Uterus (tissue), 2 donors: ENCODE measurements around the gene EPS8L1.

Experiments used
- POLR2A ChIP-seq, 2 donors: fragments of 450-650 bp; IDR thresholded peaks; one replicate each; pipeline ENCODE4 v1.6.1; 2016; ENCODE audit warnings: antibody characterized with exemption in 2 of 2, mild to moderate bottlenecking in 1 of 2, moderate library complexity in 1 of 2
- TF ChIP-seq, protein P1 (sequence below), 4 experiments: fragments of 200-600 bp in 2 of 4; fragments of 450-650 bp in 2 of 4; sonication (generic) in 2 of 4; IDR thresholded peaks; one replicate each; pipeline ENCODE4 v1.5.1; 2016 to 2019; ENCODE audit warnings: antibody characterized with exemption in 4 of 4, mild to moderate bottlenecking in 2 of 4, moderate library complexity in 1 of 4

DNA sequence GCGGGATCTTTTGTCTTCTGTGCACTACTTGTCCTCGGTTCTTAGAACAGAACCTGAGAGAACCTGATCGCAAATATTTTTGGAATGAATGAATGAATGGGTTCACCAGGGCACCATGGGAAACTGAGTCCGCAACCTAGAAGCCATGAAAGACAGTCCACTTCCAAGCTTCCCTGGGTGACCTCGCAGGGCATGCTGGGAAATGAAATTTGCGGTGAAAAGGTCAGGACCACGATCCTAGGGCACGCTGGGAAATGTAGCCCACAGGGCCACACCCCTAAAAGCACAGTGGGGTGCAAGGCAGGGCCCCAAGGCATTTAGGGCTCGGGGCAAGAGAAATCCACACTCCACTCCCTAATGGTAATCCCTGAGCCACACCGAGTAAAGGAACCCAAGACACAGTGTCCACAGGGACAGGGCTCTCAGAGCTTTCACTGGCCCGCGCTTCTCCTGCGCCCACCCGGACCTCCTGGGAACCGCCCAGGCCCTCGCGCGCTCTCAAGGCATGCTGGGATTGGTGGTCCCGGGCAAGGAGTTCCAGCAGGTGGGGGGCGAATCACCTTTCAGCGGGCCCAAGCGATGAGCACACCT is 42.8 kb downstream of the EPS8L1 start:
- TF ChIP-seq POLR2A (IDR thresholded peaks at IDR 0.05), result no peak
- TF ChIP-seq, protein P1, sequence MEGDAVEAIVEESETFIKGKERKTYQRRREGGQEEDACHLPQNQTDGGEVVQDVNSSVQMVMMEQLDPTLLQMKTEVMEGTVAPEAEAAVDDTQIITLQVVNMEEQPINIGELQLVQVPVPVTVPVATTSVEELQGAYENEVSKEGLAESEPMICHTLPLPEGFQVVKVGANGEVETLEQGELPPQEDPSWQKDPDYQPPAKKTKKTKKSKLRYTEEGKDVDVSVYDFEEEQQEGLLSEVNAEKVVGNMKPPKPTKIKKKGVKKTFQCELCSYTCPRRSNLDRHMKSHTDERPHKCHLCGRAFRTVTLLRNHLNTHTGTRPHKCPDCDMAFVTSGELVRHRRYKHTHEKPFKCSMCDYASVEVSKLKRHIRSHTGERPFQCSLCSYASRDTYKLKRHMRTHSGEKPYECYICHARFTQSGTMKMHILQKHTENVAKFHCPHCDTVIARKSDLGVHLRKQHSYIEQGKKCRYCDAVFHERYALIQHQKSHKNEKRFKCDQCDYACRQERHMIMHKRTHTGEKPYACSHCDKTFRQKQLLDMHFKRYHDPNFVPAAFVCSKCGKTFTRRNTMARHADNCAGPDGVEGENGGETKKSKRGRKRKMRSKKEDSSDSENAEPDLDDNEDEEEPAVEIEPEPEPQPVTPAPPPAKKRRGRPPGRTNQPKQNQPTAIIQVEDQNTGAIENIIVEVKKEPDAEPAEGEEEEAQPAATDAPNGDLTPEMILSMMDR (IDR thresholded peaks at IDR 0.05), result no peak
